Left lobe of liver (tissue), 2 donors: ENCODE results near the gene CDH2. TPM values are rescaled to one million over a fixed set of nuclear protein-coding genes. Genes with fewer than 3 reads are reported as not detected.

ENCODE experiments used
- ATAC-seq: fragments of 200-7000 bp; cut with Tn5 transposase; one replicate; pipeline ENCODE4 v1.9.1; 2020; ENCODE audit warnings: mild to moderate bottlenecking, moderate library complexity
- DNase-seq: peaks from one replicate; pipeline ENCODE4 v3.0.0-alpha.2; 2020; ENCODE audit warnings: low spot score
- total RNA-seq: library from RNA; stranded (reverse); gene quantifications from one replicate; pipeline ENCODE4 v1.2.1, GENCODE V29; 2021
- donor health status: DM: no; HTN: no; CAD: no; lungs with moderate emphysema.
- donor health status: DM: no; HTN: yes; CAD: no.

CDH2 gene
- total RNA-seq, 1 donor from 2014 or later, result 34.2 TPM

GRCh38 chr18:28171837-28172236 is 5.1 kb downstream of the CDH2 start:
- no peak for ATAC-seq
- DNase-seq, result no peak

GRCh38 chr18:28168725-28169124 is 8.2 kb downstream of the CDH2 start:
- DNase-seq (no peak), ATAC-seq (peak; percentile 39)

- DNase-seq, result no peak
- peak; percentile 79 for ATAC-seq
Measured at GRCh38 chr18:28167835-28168349, 9.0 kb downstream of the CDH2 start.

GRCh38 chr18:28164771-28165483 is 12.0 kb downstream of the CDH2 start:
- no peak for ATAC-seq
- DNase-seq, result no peak

GRCh38 chr18:28163201-28163775 is 13.6 kb downstream of the CDH2 start:
- DNase-seq, result no peak
- peak; percentile 63 for ATAC-seq

GRCh38 chr18:28161608-28162599 is 15.0 kb downstream of the CDH2 start:
- DNase-seq, result no peak
- ATAC-seq, result no peak

- ATAC-seq, result peak; percentile 7
- no peak for DNase-seq
Measured at GRCh38 chr18:28159055-28159454, 17.9 kb downstream of the CDH2 start.

GRCh38 chr18:28158083-28158581 is 18.8 kb downstream of the CDH2 start:
- ATAC-seq (peak; percentile 82), DNase-seq (no peak)

- DNase-seq (no peak), ATAC-seq (no peak)
Measured at GRCh38 chr18:28153485-28154065, 23.4 kb downstream of the CDH2 start.

- ATAC-seq (no peak), DNase-seq (no peak)
Measured at GRCh38 chr18:28152754-28153153, 24.2 kb downstream of the CDH2 start.

- DNase-seq, result no peak
- ATAC-seq, result no peak
Measured at GRCh38 chr18:28152354-28152753, 24.6 kb downstream of the CDH2 start.

- no peak for ATAC-seq
- no peak for DNase-seq
Measured at GRCh38 chr18:28151434-28151833, 25.5 kb downstream of the CDH2 start.

GRCh38 chr18:28150925-28151324 is 26.0 kb downstream of the CDH2 start:
- DNase-seq, result no peak
- no peak for ATAC-seq

GRCh38 chr18:28149810-28150420 is 27.0 kb downstream of the CDH2 start:
- no peak for DNase-seq
- peak; percentile 78 for ATAC-seq

- ATAC-seq, result peak; percentile 61
- no peak for DNase-seq
Measured at GRCh38 chr18:28147674-28148171, 29.2 kb downstream of the CDH2 start.

GRCh38 chr18:28143725-28144124 is 33.2 kb downstream of the CDH2 start:
- DNase-seq (no peak), ATAC-seq (no peak)

GRCh38 chr18:28138816-28139215 is 38.1 kb downstream of the CDH2 start:
- no peak for ATAC-seq
- no peak for DNase-seq

GRCh38 chr18:28136071-28136470 is 40.9 kb downstream of the CDH2 start:
- ATAC-seq (no peak), DNase-seq (no peak)

- ATAC-seq (no peak), DNase-seq (no peak)
Measured at GRCh38 chr18:28134774-28135173, 42.2 kb downstream of the CDH2 start.

- ATAC-seq (peak; percentile 41), DNase-seq (no peak)
Measured at GRCh38 chr18:28132084-28132483, 44.8 kb downstream of the CDH2 start.
